SU-DHL-6 (cell line): ENCODE results near the gene WTAP.
A peak's percentile ranks its signal among the peaks of the same experiment; 100 is the strongest.

Experiments
- H2AFZ ChIP-seq: fragments of 200-600 bp; sonication (generic); 2 replicates; pipeline ENCODE4 v1.6.1; 2014; ENCODE audit warnings: low read depth, mild to moderate bottlenecking, moderate library complexity, mixed read lengths, antibody characterized with exemption, low read length; ENCODE audit not compliant: severe bottlenecking
- H3F3A ChIP-seq: fragments of 200-600 bp; shearing (Covaris generic); 2 replicates; pipeline ENCODE4 v1.6.0; 2016; ENCODE audit warnings: antibody characterized with exemption, mild to moderate bottlenecking; ENCODE audit not compliant: insufficient read depth
- H3K27ac ChIP-seq: fragments of 200-600 bp; sonication (generic); 2 replicates; pipeline ENCODE4 v1.5.1; 2016; ENCODE audit warnings: low read depth, mild to moderate bottlenecking, low read length, moderate library complexity, mixed read lengths
- H3K27me3 ChIP-seq: fragments of 200-600 bp; sonication (generic), shearing (Covaris generic); 2 replicates; pipeline ENCODE4 v1.6.0; 2014; ENCODE audit warnings: mild to moderate bottlenecking, low read length
- H3K36me3 ChIP-seq: fragments of 200-600 bp; sonication (generic); 2 replicates; pipeline ENCODE4 v1.6.1; 2014; ENCODE audit warnings: mild to moderate bottlenecking, low read length, mixed read lengths
- H3K4me2 ChIP-seq: fragments of 300-600, 200-600 bp; shearing (Covaris generic), sonication (generic); 2 replicates; pipeline ENCODE4 v1.6.0; 2014; ENCODE audit warnings: low read length, low read depth, mild to moderate bottlenecking; ENCODE audit not compliant: poor library complexity, severe bottlenecking
- H3K4me3 ChIP-seq: fragments of 200-600 bp; sonication (generic); 2 replicates; pipeline ENCODE4 v1.5.1; 2014; ENCODE audit warnings: antibody characterized with exemption, low read length, mild to moderate bottlenecking, mixed read lengths; ENCODE audit not compliant: insufficient read depth, poor library complexity, severe bottlenecking
- H3K79me2 ChIP-seq: fragments of 200-600 bp; sonication (generic); 2 replicates; pipeline ENCODE4 v1.6.1; 2014; ENCODE audit warnings: mild to moderate bottlenecking, low read length, moderate library complexity; ENCODE audit not compliant: insufficient read depth
- H3K9ac ChIP-seq: fragments of 200-600 bp; sonication (generic); 2 replicates; pipeline ENCODE4 v1.7.0; 2014; ENCODE audit warnings: mild to moderate bottlenecking, low read length
- H3K9me2 ChIP-seq: fragments of 200-600 bp; sonication (generic); replicated peaks from 2 replicates; pipeline ENCODE4 v1.6.1; 2014; ENCODE audit warnings: low read length; ENCODE audit not compliant: insufficient read depth
- H3K9me3 ChIP-seq: fragments of 200-600 bp; sonication (generic); 2 replicates; pipeline ENCODE4 v1.6.1; 2014; ENCODE audit warnings: low read length, mixed read lengths; ENCODE audit not compliant: insufficient read depth
- H4K20me1 ChIP-seq: fragments of 200-600 bp; sonication (generic); 2 replicates; pipeline ENCODE4 v1.6.1; 2014; ENCODE audit warnings: low read depth, mild to moderate bottlenecking, antibody characterized with exemption, low read length, moderate library complexity, mixed read lengths
- EZH2phosphoT487 ChIP-seq: fragments of 200-600 bp; sonication (generic), shearing (Covaris generic); conservative IDR thresholded peaks from 2 replicates; pipeline ENCODE4 v1.6.1; 2018; ENCODE audit warnings: mild to moderate bottlenecking, antibody characterized with exemption, low read length, moderate library complexity, mixed read lengths
- TF ChIP-seq, protein P1 (sequence below): fragments of 200-600 bp; sonication (generic); IDR thresholded peaks from one replicate; pipeline ENCODE4 v1.5.1; 2017; ENCODE audit warnings: antibody characterized with exemption, mild to moderate bottlenecking, low read length, moderate library complexity; ENCODE audit not compliant: insufficient read depth, poor library complexity, severe bottlenecking

Gene WTAP

GRCh38 chr6:159758031-159759001 lies 31.0 kb downstream of the WTAP start:
- Histone ChIP-seq H3K4me2 (no peak overlapping the region), H3F3A (peaks cover 69% of the 10 kb centered on the region), H4K20me1 (no peaks in the 10 kb centered on the region), H3K9me3 (no peaks in the 10 kb centered on the region), H3K9ac (no peak overlapping the region), H3K9me2 (no peaks in the 10 kb centered on the region), H3K79me2 (peaks cover 25% of the 10 kb centered on the region; the same call in 1 of the 2 replicates), H3K4me3 (no peak overlapping the region), H3K27me3 (no peaks in the 10 kb centered on the region), H2AFZ (no peak overlapping the region), H3K36me3 (peaks cover 37% of the 10 kb centered on the region), H3K27ac (no peak overlapping the region)
- TF ChIP-seq, protein P1, sequence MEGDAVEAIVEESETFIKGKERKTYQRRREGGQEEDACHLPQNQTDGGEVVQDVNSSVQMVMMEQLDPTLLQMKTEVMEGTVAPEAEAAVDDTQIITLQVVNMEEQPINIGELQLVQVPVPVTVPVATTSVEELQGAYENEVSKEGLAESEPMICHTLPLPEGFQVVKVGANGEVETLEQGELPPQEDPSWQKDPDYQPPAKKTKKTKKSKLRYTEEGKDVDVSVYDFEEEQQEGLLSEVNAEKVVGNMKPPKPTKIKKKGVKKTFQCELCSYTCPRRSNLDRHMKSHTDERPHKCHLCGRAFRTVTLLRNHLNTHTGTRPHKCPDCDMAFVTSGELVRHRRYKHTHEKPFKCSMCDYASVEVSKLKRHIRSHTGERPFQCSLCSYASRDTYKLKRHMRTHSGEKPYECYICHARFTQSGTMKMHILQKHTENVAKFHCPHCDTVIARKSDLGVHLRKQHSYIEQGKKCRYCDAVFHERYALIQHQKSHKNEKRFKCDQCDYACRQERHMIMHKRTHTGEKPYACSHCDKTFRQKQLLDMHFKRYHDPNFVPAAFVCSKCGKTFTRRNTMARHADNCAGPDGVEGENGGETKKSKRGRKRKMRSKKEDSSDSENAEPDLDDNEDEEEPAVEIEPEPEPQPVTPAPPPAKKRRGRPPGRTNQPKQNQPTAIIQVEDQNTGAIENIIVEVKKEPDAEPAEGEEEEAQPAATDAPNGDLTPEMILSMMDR, result no peak
- TF ChIP-seq EZH2phosphoT487, result no peak

DNA sequence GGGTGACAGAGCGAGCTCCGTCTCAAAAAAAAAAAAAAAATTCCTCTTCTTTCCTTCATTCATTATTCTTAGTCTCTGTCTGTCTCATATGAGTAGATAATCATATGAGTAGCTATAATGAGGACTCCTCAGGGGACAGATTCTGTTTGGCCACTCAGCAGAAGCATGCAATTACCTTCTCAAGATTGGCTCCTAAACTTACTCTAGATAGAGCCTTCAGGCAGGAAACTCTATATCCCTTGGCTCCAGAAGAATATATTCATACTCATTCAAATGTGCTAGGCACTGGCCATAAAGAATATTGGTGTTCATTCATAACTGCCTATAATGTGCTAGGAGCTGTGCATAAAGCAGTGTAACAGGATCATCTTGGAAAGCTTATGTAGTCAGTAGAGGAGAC lies 32.3 kb downstream of the WTAP start:
- H2AFZ ChIP-seq, result no peak overlapping the region
- peaks cover 61% of the 10 kb centered on the region for H3F3A ChIP-seq
- H3K9me2 ChIP-seq, result no peaks in the 10 kb centered on the region
- H3K4me3 ChIP-seq, result no peak overlapping the region
- no peaks in the 10 kb centered on the region for H4K20me1 ChIP-seq
- TF ChIP-seq, protein P1, result no peak
- TF ChIP-seq EZH2phosphoT487, result no peak
- H3K4me2 ChIP-seq, result peak overlapping the region; percentile 7
- peaks cover 18% of the 10 kb centered on the region; the same call in 1 of the 2 replicates for H3K79me2 ChIP-seq
- H3K9ac ChIP-seq, result no peak overlapping the region
- H3K36me3 ChIP-seq, result peaks cover 27% of the 10 kb centered on the region
- H3K9me3 ChIP-seq, result no peaks in the 10 kb centered on the region
- no peaks in the 10 kb centered on the region for H3K27me3 ChIP-seq
- H3K27ac ChIP-seq, result peak overlapping the region; percentile 87; the same call in 1 of the 2 replicates

DNA sequence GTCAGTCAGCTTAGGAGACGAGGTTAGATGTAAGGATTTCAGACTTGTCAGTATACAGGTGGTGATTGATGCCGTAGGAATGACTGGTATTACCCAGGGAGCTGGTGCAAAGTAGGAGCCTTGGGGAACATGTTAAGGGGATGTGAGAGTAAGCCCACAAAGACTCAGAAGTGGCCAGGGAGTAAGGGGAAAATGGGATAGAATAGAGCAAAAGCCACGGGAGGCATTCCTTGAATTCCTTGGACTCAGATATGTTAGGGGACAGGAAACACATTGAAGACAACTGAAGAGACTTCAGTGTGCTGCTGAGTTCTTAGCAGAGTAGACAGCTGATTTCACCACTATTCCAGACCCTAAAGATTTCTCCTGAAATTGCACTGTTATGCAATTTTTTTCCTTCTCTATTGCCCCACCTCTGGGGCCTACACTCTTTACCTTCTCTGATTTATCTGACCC lies 33.3 kb downstream of the WTAP start:
- TF ChIP-seq, protein P1, result no peak
- TF ChIP-seq EZH2phosphoT487, result no peak
- Histone ChIP-seq H3K9me2 (no peaks in the 10 kb centered on the region), H3K9me3 (no peaks in the 10 kb centered on the region), H3K9ac (peak overlapping the region; percentile 85), H2AFZ (no peak overlapping the region), H3K4me2 (peak overlapping the region; percentile 94), H3K27me3 (no peaks in the 10 kb centered on the region), H3K36me3 (peaks cover 23% of the 10 kb centered on the region), H3K27ac (peak overlapping the region; percentile 87), H3K4me3 (peak overlapping the region; percentile 75), H3K79me2 (peaks cover 16% of the 10 kb centered on the region; the same call in 1 of the 2 replicates), H3F3A (peaks cover 53% of the 10 kb centered on the region), H4K20me1 (no peaks in the 10 kb centered on the region)
